HG03565 (cell line): ENCODE measurements around the gene IL1RAP.

ENCODE experiments used
- ATAC-seq: cut with Tn5 transposase; IDR thresholded peaks from one replicate; pipeline ENCODE4 v1.9.1; 2021; ENCODE audit warnings: mild to moderate bottlenecking, moderate library complexity; ENCODE audit not compliant: unreplicated experiment

IL1RAP gene

GRCh38 chr3:190568036-190568435 lies 54.2 kb downstream of the IL1RAP start:
- ATAC-seq, result no peak

GRCh38 chr3:190574473-190574872 lies 60.6 kb downstream of the IL1RAP start:
- no peak for ATAC-seq

DNA sequence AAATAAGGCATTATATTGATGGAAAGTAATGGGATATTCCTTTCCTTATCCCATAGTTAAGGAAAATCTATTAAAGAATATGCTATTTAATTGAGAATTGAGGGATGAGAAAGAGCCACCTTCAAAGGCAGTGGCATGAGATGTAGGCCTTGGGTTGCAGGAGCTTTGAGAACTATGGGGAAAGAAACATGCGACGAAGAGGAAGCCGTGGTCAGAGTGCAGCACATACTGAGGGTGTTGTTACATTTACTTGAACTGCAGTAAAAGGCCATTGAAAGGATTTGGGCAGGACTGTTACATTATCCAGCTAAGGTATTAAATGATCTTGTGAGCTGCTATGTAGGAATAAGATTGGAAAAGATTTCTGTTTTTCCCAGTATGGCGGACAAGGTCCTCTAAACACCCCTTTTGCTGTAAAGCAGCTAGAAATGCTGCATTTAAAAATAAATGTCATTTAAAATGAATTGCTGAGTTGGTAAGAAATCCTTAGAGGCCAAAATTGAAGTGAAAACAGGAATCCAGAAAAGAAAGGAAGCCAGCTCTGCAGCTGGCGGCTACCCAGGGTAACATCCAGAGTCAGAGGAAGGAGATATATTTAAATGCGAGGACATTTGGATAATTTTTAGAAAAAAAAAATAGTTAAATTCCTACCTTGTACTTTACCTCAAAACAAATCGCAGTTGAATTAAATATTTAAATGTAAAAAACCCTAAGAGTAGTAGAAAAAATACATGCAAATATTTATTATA lies 61.7 kb downstream of the IL1RAP start:
- no peak for ATAC-seq

- no peak for ATAC-seq
Observed at GRCh38 chr3:190577225-190577624, 63.3 kb downstream of the IL1RAP start.

DNA sequence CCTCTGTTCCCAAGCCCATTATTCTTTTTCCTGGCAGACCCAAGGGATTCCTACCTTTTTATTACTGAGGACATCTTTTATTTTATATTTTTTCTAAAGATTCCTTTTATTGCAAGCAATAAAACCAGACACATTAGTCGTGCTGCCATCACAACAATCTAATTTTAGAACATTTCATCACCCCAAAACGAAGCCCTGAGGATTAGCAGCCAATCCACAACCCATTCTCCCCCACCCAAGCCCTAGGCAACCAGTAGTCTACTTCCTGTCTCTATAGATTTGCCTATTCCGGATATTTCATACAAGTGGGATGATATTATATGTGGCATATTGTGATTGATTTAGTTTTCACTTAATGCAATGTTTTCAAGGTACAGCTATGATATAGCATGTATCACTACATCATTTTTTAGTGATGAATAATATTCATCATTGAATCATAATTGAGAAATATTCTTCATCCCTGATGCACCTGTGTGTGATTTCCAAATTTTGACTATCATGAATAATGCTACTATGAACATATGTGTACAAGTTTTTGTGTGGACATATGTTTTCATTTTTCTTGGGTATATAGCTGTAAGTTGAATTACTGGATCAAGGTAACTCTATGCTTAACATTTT lies 65.7 kb downstream of the IL1RAP start:
- no peak for ATAC-seq

- no peak for ATAC-seq
Observed at GRCh38 chr3:190580417-190580816, 66.5 kb downstream of the IL1RAP start.

DNA sequence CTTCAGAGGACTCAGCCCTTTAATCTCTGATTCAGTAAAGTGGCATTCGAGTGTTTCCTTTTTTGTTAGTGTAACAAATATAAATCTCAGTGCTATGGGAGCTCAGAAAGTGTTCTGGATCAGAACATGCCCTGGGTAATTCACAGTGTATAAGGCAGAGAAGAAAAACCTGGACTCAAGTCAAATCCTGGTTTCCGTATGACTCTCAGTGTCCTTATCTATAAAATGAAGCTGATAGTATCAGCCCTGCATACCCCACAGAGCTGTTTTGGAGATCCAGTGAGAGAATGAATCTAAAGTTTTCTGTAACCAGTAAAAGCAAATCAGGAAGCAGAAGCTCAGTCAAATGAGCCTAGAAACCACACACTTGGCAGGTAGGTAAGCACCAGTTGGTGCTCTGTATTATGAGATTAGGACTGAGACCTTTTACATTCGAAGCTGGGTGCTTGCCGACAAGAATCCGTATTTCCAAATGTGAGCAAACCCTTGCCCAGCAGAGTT lies 67.2 kb downstream of the IL1RAP start:
- ATAC-seq, result no peak

DNA sequence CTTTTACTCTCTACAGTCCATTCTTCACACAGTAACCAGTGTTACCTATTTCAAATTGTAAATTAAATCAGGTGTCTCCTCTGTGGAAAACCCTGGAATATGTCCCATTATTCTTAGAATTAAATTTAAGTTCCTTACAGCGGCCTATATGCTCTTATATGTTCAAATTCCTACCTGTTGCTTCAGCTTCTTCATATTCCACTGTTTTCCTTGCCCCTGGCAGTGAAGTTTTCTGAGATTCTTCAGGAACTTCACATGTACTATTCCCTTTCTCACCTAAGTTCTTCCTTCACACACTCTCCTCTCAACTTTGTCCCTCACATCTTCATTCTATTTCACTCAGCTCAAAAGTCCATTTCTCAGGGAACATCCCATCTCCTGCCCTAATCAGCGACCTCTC lies 68.8 kb downstream of the IL1RAP start:
- no peak for ATAC-seq

DNA sequence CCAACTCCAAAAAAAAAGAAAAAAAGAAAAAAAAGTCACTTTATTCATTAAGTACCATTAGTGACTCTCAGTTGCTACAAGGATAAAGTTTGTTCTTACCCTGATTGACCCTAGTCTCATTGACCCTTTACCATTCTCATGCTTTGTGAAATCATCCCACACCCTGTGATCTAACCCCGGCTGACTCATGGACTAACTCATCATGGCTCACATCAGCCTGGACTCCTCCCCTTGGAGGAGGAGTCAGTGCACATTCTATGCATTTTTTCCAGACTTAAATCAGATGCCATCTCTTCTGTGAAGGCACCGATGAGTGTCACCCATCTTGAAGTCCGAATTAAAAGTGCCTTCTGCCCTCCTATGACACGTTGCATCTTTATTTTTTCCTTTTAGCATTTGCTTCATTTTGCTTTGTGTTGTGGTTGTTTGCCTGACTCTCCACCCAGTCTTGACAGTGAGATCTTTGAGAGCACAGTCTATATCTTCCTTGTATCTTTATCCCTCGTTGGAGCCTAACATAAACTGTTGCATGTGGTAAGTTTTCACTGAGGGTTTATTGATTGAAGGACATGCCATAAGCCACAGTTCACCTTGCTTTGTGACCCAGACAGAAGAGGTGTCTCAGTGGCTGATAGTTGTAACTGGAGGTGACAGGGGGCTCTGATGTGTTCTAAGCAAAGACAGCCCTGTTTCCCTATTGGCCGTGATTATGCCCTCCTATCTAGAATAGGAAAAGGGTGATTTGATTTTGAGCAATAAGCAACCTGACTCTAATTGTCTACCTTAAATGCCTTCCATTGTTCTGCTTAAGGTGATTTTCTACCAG lies 72.1 kb downstream of the IL1RAP start:
- ATAC-seq, result peak; percentile 29

- peak; percentile 55 for ATAC-seq
Observed at GRCh38 chr3:190586631-190587011, 72.7 kb downstream of the IL1RAP start.

DNA sequence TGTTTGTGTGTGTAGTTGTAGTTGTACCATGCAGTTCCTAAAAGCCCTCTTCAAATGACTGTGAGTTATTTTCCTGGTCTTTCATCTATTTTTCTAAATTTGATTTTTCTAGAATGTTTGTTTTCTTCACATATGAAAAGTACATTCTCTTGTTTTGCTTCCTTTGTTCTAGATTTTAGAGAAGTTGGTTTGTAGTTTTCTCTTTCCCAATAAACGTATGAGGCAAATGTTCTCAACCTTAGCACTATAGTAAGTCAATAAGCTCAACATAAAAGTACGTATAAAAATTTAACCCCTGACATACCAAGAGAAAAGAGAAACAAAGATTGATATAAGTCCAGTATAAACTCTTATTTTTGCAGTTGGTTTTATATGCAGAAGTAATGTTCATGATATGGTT lies 74.7 kb downstream of the IL1RAP start:
- ATAC-seq, result no peak

DNA sequence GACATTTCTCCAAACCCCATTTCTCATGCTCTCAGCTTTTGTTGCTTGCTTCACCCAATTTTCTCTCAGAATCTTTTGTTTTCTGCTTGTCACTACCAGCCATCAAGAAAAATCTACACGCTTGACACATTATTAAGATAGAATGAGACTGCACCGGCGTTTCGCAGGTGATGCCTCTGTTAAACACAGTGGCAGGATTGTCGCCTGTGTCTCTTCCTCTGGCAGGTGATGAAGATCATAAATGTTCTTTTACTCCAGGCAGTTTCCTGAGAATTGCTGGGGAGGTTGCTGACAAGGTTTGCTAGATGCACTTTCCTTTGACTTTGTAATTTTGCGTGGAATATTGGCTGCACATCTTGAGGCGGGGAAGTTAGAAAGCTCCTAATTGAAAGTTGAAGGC lies 75.4 kb downstream of the IL1RAP start:
- ATAC-seq, result no peak

GRCh38 chr3:190591080-190591479 lies 77.2 kb downstream of the IL1RAP start:
- ATAC-seq, result no peak

DNA sequence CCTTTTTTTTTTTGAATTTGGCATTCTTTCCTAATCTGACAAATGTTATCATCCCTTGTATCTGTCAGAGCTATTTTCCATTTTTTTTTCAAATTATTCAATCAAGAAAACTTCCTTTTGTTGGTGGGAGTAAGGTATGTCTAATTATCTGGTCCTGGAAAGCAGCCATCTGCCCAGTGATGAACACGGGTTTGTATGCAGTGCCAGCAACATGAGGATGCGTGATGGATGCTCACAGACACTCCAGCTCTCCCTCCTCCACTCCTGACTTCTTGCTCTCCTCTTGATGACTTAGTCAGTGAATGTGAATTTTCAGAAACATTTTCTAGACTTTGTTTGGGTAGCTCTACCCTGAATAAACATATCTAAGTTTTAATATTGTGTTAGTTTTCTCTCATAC lies 79.2 kb downstream of the IL1RAP start:
- ATAC-seq, result no peak

DNA sequence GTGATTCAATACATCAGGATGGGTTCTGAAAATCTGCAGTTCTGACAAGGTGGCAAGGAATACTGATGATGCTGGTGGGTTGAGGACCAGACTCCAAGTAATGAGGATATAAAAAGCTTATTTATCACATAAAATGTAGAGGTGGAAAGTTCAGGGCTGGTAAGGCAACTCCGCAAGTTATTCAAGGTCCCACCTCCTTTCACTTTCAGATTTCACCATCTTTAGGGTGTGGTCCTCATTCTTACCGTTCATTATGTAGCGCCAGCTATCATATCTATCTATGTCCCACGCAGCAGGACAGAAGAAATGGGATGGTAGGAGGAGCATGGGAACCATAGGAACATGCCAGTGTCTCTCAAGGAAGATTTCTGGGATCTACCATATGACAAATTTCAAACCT lies 80.3 kb downstream of the IL1RAP start:
- no peak for ATAC-seq

DNA sequence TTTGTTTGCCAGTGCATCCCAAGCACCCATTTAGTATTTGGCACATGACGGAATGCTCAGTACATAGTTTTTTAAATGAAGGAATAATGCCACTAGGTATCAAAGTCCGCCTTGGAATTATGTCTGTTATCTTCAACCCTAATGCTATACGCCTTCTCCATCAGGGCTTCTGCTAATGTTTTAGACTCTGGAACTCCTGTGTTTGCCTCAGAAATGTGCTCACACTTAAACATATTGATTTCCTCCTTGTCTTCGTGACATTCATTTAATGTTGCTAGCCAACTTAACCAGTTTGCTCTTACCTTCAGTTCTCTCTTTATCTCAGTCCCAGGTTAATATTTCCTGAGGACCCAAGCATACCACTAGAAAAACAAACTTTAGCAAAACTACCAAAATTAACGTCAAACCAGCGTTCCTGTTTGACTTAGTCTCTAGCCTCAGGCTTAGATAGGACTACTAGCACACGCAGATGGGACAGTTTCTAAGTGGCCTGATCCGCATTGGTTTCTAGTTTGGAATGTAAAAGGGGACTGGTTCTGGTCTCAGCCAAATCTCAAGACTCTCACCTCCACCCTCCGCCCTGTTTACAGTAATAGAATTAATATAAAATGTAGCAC lies 81.4 kb downstream of the IL1RAP start:
- ATAC-seq, result no peak

DNA sequence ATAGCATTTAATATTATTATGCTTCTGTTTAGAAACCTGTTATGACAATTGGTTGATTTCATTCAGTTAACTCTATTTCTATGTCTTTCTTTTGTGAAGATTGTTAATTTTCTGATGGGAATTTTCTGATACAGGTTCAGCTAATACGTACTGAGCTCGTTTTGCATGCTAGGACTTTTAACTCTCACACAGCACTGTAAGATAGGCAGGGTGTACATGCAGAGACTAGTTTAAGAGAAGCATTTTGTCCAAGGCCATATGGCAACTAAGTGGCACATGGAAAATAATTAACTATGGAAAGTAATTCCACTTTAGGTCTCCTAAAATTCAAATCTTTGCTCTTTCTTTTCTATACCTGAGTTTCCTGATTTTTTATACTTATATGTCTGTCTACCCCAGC lies 81.9 kb downstream of the IL1RAP start:
- no peak for ATAC-seq

DNA sequence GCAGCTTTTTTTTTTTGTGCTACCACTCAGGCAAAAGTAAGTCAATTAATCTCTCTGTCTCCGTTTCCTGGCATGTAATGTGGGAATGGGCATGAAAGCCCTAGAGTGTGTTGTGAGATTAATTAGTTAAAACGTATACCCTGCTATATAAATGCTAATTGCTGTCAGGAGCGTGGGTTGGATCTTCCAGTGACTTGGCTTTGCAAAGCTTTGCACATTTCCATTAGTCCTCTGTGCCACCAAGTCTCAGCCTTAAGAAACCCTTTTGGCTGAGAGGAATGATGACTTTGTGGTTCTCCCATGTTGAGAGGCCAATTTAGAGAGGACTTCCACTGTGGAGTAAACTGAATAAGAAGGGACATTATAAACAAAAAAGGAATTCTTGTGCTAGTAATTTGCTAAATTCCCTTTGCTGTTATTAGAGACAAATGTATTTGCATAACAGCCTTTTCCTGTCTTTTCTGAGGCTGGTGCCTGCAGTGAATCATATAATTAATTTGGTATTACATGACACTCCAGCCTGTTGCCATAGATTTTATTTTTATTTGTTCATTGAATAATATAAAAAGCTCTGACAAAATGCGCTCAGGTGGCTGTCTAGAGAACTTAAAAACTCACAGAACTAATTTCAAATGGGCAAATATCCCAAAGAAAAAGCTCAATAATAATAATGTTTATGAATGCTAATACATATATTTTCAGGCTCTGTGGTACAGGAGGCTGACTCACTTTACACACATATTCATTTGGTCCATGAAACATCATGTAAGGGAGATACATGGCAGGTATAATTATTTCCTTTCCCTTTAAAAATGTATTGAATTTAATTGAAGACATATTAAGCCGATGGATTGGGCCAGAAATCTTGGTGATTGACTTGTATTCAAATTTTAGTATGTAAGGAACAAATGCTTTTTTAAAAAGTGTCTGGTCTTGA lies 82.7 kb downstream of the IL1RAP start:
- no peak for ATAC-seq

DNA sequence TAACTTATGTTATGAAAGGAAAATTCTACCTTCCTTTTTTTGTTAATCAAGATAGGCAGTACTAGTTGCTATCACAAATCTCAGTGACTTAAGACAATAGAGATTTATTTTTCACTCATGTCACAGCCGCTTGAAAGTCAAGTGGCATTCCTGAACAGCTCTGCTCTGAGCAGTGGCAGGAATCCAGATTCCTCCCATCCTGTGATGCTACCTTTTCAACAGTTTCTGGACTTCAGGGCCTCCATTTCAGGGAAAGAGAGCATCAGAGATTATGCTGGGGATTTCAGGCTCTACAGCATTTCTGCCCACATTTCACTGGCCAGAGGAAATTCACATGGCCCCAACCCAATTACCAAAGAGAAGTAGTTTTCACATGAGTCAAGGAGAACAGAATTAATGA lies 83.4 kb downstream of the IL1RAP start:
- no peak for ATAC-seq

DNA sequence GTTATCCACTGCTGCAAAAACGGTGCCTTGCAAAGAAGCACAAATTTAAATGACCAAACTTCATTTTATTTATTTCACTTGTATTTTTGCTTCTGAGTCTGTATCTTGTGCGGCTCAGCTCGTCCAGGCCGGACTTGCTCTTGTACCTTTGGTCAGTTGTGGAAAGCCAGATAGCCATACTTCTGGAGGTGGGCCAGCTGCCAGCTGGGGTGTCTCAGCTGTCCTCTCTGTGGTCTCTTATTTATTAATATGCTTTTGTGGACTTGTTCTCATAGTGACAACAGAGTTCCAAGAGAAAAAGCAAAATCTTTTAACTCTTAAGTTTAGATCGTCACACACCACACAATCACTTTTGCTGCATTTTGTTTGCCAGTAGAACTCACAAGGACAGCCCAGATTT lies 87.7 kb downstream of the IL1RAP start:
- no peak for ATAC-seq
